Measurements from ENCODE around the gene ATP9A. TPM values are rescaled to one million over a fixed set of nuclear protein-coding genes. Genes with fewer than 3 reads are reported as not detected.
"Not testable (repeated sequence)": the region's sequence is repeated elsewhere in the genome, so short reads cannot be mapped to it uniquely, and the experiment has no call there.

ATP9A gene
- total RNA-seq, 4 donors from 2014 or later = 52.5 to 72.8 (median 61.7) TPM

DNA sequence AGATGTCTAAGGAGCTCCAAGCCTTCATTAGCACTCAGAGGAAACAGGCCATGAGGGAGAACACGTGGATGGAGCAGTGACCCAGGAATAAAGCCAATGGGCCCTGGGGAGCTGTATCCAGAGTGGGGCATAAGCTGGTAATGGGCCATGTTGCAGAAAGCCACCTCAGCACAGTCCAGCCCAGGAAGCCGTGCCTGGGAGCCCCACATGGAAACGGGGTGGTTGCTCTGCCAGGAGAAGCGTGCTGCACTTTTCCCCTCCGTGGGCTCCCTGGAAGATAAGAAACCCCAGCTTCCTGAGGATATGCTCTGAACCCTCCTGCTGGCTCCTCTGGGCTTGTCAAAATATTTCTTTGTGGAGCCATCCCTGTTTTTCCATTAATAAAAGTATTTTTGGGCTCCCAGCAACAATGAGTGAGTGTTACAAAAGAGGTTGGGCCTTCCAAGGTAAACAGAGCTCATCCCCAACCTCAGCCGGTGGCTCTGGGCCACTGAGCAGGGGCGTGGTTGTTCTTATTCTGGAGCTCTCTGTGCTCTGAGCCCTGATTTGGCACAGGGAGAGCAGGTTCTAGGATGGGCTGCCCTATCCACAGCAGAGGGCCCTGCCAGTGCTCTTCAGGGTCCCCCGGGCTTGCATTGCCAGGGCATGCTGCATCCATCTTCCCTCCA is 194.5 kb downstream of the ATP9A start:
- Histone ChIP-seq H3K4me3 (replicated peaks in 1 of 3) (no peak overlapping the region), H3K4me1 (peaks cover 0 to 9% of the 10 kb centered on the region in 2 donors), H3K36me3 (no peaks in the 10 kb centered on the region), H3K27ac (no peak overlapping the region), H3K9me3 (no peaks in the 10 kb centered on the region), H3K27me3 (no peaks in the 10 kb centered on the region)
- WGBS, 2 donors = 68 to 69% methylated on average over 4 to 8 of the region's 8 CpGs
- intact Hi-C loops (cut with DNase I) = no loop called here
- TF ChIP-seq POLR2A (IDR thresholded peaks at IDR 0.05) (no peak), CTCF (IDR thresholded peaks at IDR 0.05) (no peak)
- peak in 1 of 2 donors; percentile 16 for DNase-seq

- Histone ChIP-seq H3K27me3 (no peaks in the 10 kb centered on the region), H3K4me3 (replicated peaks in 1 of 3) (no peak overlapping the region), H3K4me1 (peaks cover 0 to 9% of the 10 kb centered on the region in 2 donors), H3K27ac (no peak overlapping the region), H3K9me3 (no peaks in the 10 kb centered on the region), H3K36me3 (no peaks in the 10 kb centered on the region)
- intact Hi-C loops (cut with DNase I) = no loop called here
- no peak for TF ChIP-seq CTCF (IDR thresholded peaks at IDR 0.05)
- TF ChIP-seq POLR2A (IDR thresholded peaks at IDR 0.05) = no peak
- no peak for DNase-seq
- WGBS, 2 donors = 95 to 98% methylated on average over 4 of the region's 4 CpGs
These were observed 196.8 kb downstream of the ATP9A start for GRCh38 chr20:51571460-51571794.

- Histone ChIP-seq H3K27me3 (no peaks in the 10 kb centered on the region), H3K4me3 (replicated peaks in 1 of 3) (no peak overlapping the region), H3K27ac (no peak overlapping the region), H3K36me3 (no peaks in the 10 kb centered on the region), H3K4me1 (peaks cover 0 to 9% of the 10 kb centered on the region in 2 donors), H3K9me3 (no peaks in the 10 kb centered on the region)
- intact Hi-C loops (cut with DNase I) = no loop called here
- TF ChIP-seq CTCF (IDR thresholded peaks at IDR 0.05) (no peak), POLR2A (IDR thresholded peaks at IDR 0.05) (no peak)
- no peak for DNase-seq
- WGBS, 2 donors = 39 to 52% methylated on average over 14 to 16 of the region's 16 CpGs
These were observed 197.3 kb downstream of the ATP9A start for GRCh38 chr20:51570739-51571459.

DNA sequence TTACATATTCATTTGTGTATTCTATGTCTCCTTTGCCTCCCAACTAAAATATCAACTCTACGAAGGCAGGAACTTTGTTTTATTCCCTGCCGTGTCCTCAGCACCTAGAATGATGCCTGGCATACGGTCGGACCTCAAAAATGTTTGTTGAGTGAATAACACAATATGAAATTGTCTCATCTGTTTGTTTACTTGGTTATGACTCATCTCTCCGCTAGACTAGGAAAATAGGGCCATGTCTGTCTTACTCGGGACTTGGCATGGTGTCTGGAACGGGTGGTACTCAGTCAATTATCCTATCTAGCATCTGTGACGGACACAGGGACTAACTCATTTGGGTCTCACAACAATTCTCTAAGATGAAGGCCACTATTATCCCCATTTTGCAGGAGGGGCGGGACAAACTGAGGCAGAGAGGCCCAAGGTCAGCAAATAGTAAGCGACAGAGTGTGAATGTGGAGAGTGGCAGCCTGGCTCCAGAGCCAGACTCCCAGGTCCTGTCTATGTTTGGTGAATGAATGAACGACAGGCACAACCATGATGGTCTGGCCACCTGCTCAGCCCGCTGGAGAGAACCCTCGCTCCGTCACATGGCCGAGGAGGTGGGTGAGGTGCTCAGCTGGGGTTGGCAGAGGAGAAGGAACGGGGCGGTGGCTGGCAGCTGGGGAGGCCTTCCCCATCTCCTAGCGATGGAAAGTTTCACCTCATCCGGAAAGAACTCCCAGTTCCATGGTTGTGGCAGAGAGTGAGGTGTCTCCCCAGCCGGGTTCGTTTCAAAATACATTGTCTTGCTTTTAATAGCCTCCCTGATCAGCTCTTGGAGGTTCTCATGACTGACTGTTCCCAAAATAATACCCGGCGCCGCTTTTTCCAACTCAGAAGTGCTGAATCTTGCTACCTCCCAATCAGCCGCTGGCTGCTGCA is 198.1 kb downstream of the ATP9A start:
- H3K4me1 ChIP-seq = peaks cover 0 to 9% of the 10 kb centered on the region in 2 donors
- no peaks in the 10 kb centered on the region for H3K36me3 ChIP-seq
- no peak overlapping the region for H3K4me3 ChIP-seq (replicated peaks in 1 of 3)
- no peak for DNase-seq
- H3K27me3 ChIP-seq = no peaks in the 10 kb centered on the region
- no peak overlapping the region for H3K27ac ChIP-seq
- no peaks in the 10 kb centered on the region for H3K9me3 ChIP-seq
- TF ChIP-seq CTCF (IDR thresholded peaks at IDR 0.05) (no peak), POLR2A (IDR thresholded peaks at IDR 0.05) (no peak)
- intact Hi-C loops (cut with DNase I) = no loop called here
- 76 to 84% methylated on average over 21 to 25 of the region's 25 CpGs for WGBS, 2 donors

DNA sequence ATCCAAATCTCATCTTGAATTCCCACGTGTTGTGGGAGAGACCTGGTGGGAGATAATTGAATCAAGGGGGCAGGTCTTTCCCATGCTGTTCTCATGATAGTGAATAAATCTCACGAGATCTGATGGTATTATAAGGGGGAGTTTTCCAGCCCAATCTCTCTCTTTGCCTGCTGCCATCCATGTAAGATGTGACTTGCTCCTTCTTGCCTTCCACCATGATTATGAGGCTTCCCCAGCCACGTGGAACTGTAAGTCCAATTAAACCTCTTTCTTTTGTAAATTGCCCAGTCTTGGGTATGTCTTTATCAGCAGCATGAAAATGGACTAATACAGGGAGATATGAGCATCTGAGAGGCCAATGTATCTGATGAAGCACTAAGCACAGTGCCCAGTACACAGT is 199.7 kb downstream of the ATP9A start:
- H3K27ac ChIP-seq; H3K36me3 ChIP-seq; H3K4me1 ChIP-seq; H3K4me3 ChIP-seq (replicated peaks in 1 of 3); H3K27me3 ChIP-seq; intact Hi-C loops (cut with DNase I); H3K9me3 ChIP-seq; DNase-seq: not testable (repeated sequence)
- WGBS, 2 donors = 81 to 83% methylated on average over 3 of the region's 3 CpGs
